Astrocyte (in vitro differentiated cells and primary cell): ENCODE measurements around the gene MCF2L.

Experiments
- EZH2 ChIP-seq: IDR thresholded peaks from 2 replicates; pipeline ENCODE4 v1.6.1; 2012; ENCODE audit warnings: mild to moderate bottlenecking, low read length, inconsistent platforms; ENCODE audit not compliant: insufficient read depth
- TF ChIP-seq, protein P1 (sequence below): IDR thresholded peaks from 2 replicates; pipeline ENCODE4 v1.5.1; 2011; ENCODE audit warnings: low read depth, mild to moderate bottlenecking, inconsistent platforms, low read length, moderate library complexity; ENCODE audit not compliant: insufficient read depth

DNA sequence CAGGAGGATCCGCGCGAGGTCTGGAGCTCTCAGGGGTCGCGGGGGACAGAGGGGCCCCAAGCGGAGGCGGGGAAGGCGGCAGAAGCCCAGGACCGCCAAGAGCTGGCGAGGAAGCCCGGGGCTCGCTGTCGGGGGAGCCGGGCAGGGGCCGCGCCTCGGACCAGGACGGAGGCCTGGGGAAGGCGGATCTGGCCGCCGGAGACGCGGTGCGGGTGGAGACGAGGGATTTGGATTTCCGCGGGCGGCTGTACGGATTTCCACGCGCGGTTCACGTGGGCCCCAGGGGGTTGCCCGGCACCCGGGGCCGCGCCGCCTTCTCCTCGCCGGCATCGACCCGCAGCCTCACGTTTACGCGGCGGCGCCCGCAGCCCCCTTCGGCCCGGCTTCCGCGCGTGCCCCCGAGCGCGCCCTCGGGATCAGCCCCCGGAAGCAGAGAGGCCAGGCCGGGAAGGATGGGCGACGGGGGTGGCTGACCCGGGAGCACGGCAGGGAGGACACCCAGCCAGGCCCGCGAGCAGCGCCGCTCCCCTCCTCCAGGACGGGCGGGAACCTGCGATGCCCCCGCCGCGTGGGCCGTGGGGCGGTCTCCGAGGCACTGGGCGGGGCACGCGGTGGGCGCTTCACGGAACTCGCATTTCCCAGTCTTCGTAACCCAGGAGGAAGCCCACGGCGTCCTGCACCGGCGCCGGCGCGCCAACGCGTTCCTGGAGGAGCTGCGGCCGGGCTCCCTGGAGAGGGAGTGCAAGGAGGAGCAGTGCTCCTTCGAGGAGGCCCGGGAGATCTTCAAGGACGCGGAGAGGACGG, 141.2 kb downstream of the MCF2L start:
- TF ChIP-seq, protein P1, sequence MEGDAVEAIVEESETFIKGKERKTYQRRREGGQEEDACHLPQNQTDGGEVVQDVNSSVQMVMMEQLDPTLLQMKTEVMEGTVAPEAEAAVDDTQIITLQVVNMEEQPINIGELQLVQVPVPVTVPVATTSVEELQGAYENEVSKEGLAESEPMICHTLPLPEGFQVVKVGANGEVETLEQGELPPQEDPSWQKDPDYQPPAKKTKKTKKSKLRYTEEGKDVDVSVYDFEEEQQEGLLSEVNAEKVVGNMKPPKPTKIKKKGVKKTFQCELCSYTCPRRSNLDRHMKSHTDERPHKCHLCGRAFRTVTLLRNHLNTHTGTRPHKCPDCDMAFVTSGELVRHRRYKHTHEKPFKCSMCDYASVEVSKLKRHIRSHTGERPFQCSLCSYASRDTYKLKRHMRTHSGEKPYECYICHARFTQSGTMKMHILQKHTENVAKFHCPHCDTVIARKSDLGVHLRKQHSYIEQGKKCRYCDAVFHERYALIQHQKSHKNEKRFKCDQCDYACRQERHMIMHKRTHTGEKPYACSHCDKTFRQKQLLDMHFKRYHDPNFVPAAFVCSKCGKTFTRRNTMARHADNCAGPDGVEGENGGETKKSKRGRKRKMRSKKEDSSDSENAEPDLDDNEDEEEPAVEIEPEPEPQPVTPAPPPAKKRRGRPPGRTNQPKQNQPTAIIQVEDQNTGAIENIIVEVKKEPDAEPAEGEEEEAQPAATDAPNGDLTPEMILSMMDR = no peak
- peak; percentile 71 for TF ChIP-seq EZH2
